Stomach (tissue), 4 donors: ENCODE data around the gene PRPF19.

Source experiments
- CTCF ChIP-seq, 7 experiments: fragments of 450-650 bp in 4 of 7; fragments of 200-600 bp in 3 of 7; sonication (generic) in 3 of 7; IDR thresholded peaks; one replicate each; pipeline ENCODE4 v1.5.1; 2016 to 2019; ENCODE audit warnings: antibody characterized with exemption in 7 of 7, control low read depth in 2 of 7, mild to moderate bottlenecking in 1 of 7
- EP300 ChIP-seq: sonication (generic); formaldehyde crosslinking; IDR thresholded peaks from one replicate; pipeline ENCODE4 v1.6.1; 2017; ENCODE audit warnings: antibody characterized with exemption
- POLR2A ChIP-seq, 4 donors: fragments of 450-650 bp; IDR thresholded peaks; one replicate each; pipeline ENCODE4 v1.6.1; 2016; ENCODE audit warnings: antibody characterized with exemption in 4 of 4, control low read depth in 2 of 4, mild to moderate bottlenecking in 1 of 4, moderate library complexity in 1 of 4
- POLR2AphosphoS5 ChIP-seq, 3 donors: sonication (generic); formaldehyde crosslinking; IDR thresholded peaks; one replicate each; pipeline ENCODE4 v1.6.1; 2016; ENCODE audit warnings: antibody characterized with exemption in 3 of 3

GRCh38 chr11:60945295-60945667 lies 38.9 kb upstream of the PRPF19 start:
- TF ChIP-seq CTCF (IDR thresholded peaks at IDR 0.05) (no peak), POLR2A (IDR thresholded peaks at IDR 0.05) (no peak), EP300 (no peak), POLR2AphosphoS5 (IDR thresholded peaks at IDR 0.05) (no peak)
